ENCODE results near the gene OCA2. TPM values are rescaled to one million over a fixed set of nuclear protein-coding genes. Genes with fewer than 3 reads are reported as not detected.
A peak's percentile ranks its signal among the peaks of the same experiment; 100 is the strongest.

Gene OCA2
- polyA plus RNA-seq, 3 donors, result not detected

DNA sequence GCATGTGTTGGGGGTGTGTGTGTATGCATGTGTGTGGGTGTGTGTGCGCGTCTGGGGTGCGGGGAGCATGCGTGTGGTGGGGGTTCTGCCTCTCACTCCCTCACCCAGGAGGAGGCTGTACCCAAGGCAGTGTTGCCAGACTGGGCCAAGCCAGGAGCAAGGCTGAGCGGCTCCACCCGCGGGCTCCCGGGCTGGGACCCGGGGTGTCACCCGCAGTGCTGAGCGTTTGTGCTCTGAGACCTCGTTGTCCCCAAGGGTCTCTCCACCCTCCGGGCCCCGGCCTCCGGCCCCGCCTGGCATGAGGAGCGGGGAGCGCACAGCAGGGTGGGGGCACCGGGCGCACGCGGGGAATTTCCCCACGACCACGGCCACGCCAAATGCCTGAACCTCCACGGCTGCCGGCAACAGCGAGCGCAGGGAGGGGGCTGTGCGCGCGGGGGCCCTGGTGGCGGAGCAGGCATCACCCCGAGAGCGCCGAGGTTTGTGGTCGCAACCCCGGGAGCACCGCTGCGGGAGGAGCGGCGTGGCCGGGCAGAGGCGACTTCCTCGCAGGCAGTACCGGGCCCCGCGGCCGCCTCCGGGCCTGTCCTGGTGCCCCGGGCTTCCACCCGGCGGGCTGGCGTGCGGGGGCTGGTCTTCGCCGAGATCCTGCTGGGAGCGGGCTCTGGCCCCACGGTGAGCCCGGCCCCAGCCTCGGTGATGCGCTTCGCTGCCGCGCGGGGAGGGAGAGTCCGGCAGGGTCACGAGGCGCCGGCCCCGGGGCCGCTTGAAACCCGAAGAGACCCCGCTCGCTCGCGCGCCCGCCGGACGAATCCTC, 7.4 kb upstream of the OCA2 start:
- Histone ChIP-seq H3K4me2 (replicated peaks; ENCODE audit: extremely low read depth, low read length, poor library complexity, severe bottlenecking) (peak overlapping the region; percentile 49), H3K27ac (ENCODE audit: low read depth in 1 of 2, low read length in 2 of 2) (no peak overlapping the region), H3K36me3 (replicated peaks in 1 of 2; ENCODE audit: control insufficient read depth in 1 of 2, insufficient read depth in 2 of 2, low read length in 2 of 2) (peaks cover 3 to 5% of the 10 kb centered on the region in 2 donors), H2AFZ (ENCODE audit: insufficient read depth, low read depth, low read length, poor library complexity, severe bottlenecking) (no peak overlapping the region), H3K79me2 (ENCODE audit: insufficient read depth, low read length) (no peaks in the 10 kb centered on the region), H3K9ac (ENCODE audit: insufficient read depth, low read length, poor library complexity, severe bottlenecking) (no peak overlapping the region), H3K9me3 (replicated peaks in 1 of 2; ENCODE audit: control insufficient read depth in 1 of 2, insufficient read depth in 1 of 2, low read length in 2 of 2) (peaks cover 9 to 14% of the 10 kb centered on the region in 2 donors), H3K4me1 (ENCODE audit: control insufficient read depth in 1 of 2, insufficient read depth in 2 of 2, low read length in 2 of 2) (peaks cover 0 to 13% of the 10 kb centered on the region in 2 donors), H3K4me3 (replicated peaks in 1 of 3; ENCODE audit: low read depth in 2 of 3, low read length in 3 of 3) (peak overlapping the region in 1 of 3 experiments; percentile 51), H4K20me1 (ENCODE audit: insufficient read depth, low read length) (no peaks in the 10 kb centered on the region), H3K27me3 (ENCODE audit: control insufficient read depth in 2 of 2, insufficient read depth in 2 of 2, low read length in 2 of 2) (peaks cover 8 to 41% of the 10 kb centered on the region in 2 donors)
- Mint-ChIP-seq H3K27me3 (ENCODE audit: low read depth in 3 of 3) (peaks cover 38 to 55% (median 43%) of the 10 kb centered on the region in 3 donors), H3K36me3 (peaks cover 3 to 6% of the 10 kb centered on the region in 2 donors), H3K27ac (no peak overlapping the region), H3K4me1 (peaks cover 8% of the 10 kb centered on the region), H3K9me3 (peaks cover 3 to 28% (median 11%) of the 10 kb centered on the region in 7 donors), H3K4me3 (peak overlapping the region in 1 of 2 donors; percentile 72)
- intact Hi-C loops (cut with micrococcal nuclease), result no loop called here
- TF ChIP-seq, protein P1, sequence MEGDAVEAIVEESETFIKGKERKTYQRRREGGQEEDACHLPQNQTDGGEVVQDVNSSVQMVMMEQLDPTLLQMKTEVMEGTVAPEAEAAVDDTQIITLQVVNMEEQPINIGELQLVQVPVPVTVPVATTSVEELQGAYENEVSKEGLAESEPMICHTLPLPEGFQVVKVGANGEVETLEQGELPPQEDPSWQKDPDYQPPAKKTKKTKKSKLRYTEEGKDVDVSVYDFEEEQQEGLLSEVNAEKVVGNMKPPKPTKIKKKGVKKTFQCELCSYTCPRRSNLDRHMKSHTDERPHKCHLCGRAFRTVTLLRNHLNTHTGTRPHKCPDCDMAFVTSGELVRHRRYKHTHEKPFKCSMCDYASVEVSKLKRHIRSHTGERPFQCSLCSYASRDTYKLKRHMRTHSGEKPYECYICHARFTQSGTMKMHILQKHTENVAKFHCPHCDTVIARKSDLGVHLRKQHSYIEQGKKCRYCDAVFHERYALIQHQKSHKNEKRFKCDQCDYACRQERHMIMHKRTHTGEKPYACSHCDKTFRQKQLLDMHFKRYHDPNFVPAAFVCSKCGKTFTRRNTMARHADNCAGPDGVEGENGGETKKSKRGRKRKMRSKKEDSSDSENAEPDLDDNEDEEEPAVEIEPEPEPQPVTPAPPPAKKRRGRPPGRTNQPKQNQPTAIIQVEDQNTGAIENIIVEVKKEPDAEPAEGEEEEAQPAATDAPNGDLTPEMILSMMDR (IDR thresholded peaks at IDR 0.05), result no peak
- no peak for DNase-seq
- WGBS (ENCODE audit: insufficient coverage), result 2% methylated on average over 75 of the region's 81 CpGs

DNA sequence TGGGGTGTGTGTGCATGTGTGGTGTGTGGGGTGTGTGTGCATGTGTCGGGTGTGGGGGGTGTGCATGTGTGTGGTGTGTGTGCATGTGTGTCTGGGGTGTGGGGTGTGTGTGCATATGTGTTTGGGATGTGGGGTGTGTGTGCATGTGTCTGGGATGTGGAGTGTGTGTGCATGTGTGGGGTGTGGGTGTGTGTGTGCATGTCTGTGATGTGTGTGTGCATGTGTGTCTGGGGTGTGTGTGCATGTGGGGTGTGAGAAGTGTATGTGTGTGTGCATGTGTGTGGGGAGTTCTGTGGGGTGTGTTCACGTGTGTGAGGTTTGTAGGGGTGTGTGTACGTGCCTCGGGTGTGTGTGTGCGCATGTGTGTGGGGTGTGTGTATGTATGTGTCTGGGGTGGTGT, 6.7 kb upstream of the OCA2 start:
- H2AFZ ChIP-seq (ENCODE audit: insufficient read depth, low read depth, low read length, poor library complexity, severe bottlenecking), result no peak overlapping the region
- H3K36me3 ChIP-seq (replicated peaks in 1 of 2; ENCODE audit: control insufficient read depth in 1 of 2, insufficient read depth in 2 of 2, low read length in 2 of 2), result no peaks in the 10 kb centered on the region
- 89% methylated on average over 5 of the region's 5 CpGs for WGBS (ENCODE audit: insufficient coverage)
- Mint-ChIP-seq H3K4me1 (peaks cover 8% of the 10 kb centered on the region), H3K4me3 (peak overlapping the region in 1 of 2 donors; percentile 72), H3K27me3 (ENCODE audit: low read depth in 3 of 3) (peaks cover 41 to 61% (median 48%) of the 10 kb centered on the region in 3 donors), H3K36me3 (peaks cover 0 to 2% of the 10 kb centered on the region in 2 donors), H3K9me3 (peaks cover 3 to 28% (median 11%) of the 10 kb centered on the region in 7 donors), H3K27ac (no peak overlapping the region)
- no peak overlapping the region for H3K4me2 ChIP-seq (replicated peaks; ENCODE audit: extremely low read depth, low read length, poor library complexity, severe bottlenecking)
- TF ChIP-seq, protein P1 (IDR thresholded peaks at IDR 0.05), result no peak
- no peak overlapping the region for H3K9ac ChIP-seq (ENCODE audit: insufficient read depth, low read length, poor library complexity, severe bottlenecking)
- no peaks in the 10 kb centered on the region for H3K79me2 ChIP-seq (ENCODE audit: insufficient read depth, low read length)
- no peaks in the 10 kb centered on the region for H4K20me1 ChIP-seq (ENCODE audit: insufficient read depth, low read length)
- peaks cover 9 to 14% of the 10 kb centered on the region in 2 donors for H3K9me3 ChIP-seq (replicated peaks in 1 of 2; ENCODE audit: control insufficient read depth in 1 of 2, insufficient read depth in 1 of 2, low read length in 2 of 2)
- intact Hi-C loops (cut with micrococcal nuclease), result no loop called here
- H3K4me3 ChIP-seq (replicated peaks in 1 of 3; ENCODE audit: low read depth in 2 of 3, low read length in 3 of 3), result no peak overlapping the region
- H3K27ac ChIP-seq (ENCODE audit: low read depth in 1 of 2, low read length in 2 of 2), result no peak overlapping the region
- no peak for DNase-seq
- H3K4me1 ChIP-seq (ENCODE audit: control insufficient read depth in 1 of 2, insufficient read depth in 2 of 2, low read length in 2 of 2), result peaks cover 0 to 13% of the 10 kb centered on the region in 2 donors
- H3K27me3 ChIP-seq (ENCODE audit: control insufficient read depth in 2 of 2, insufficient read depth in 2 of 2, low read length in 2 of 2), result peaks cover 8 to 47% of the 10 kb centered on the region in 2 donors
